AG10803 (cell line): Measurements from ENCODE around the gene CD4.

Source experiments
- DNase-seq: peaks from one replicate; pipeline ENCODE4 v3.0.0; 2010; ENCODE audit warnings: low read depth
- H3K4me3 ChIP-seq: 2 replicates; pipeline ENCODE4 v1.5.1; 2011; ENCODE audit warnings: mild to moderate bottlenecking, low read length, control low read depth
- CTCF ChIP-seq: conservative IDR thresholded peaks from 2 replicates; pipeline ENCODE4 v1.5.1; 2011; ENCODE audit warnings: mild to moderate bottlenecking, low read length, control low read depth, inconsistent platforms

CD4 gene

GRCh38 chr12:6787309-6787708 is 2.0 kb upstream of the CD4 start:
- no peak for TF ChIP-seq CTCF
- no peak for DNase-seq

GRCh38 chr12:6790496-6791150 is 1.3 kb downstream of the CD4 start:
- H3K4me3 ChIP-seq: no peak overlapping the region
- TF ChIP-seq CTCF: no peak
- no peak for DNase-seq

More at GRCh38 chr12:6787309-6787708, 2.0 kb upstream of the CD4 start:
- no peak overlapping the region for H3K4me3 ChIP-seq

GRCh38 chr12:6791931-6792520 is 2.7 kb downstream of the CD4 start:
- H3K4me3 ChIP-seq: no peak overlapping the region
- DNase-seq: no peak
- TF ChIP-seq CTCF: no peak

GRCh38 chr12:6792522-6793201 is 3.3 kb downstream of the CD4 start:
- no peak for TF ChIP-seq CTCF
- no peak for DNase-seq
- no peak overlapping the region for H3K4me3 ChIP-seq

- H3K4me3 ChIP-seq: no peak overlapping the region
- DNase-seq: no peak
- no peak for TF ChIP-seq CTCF
Observed at GRCh38 chr12:6795088-6795487, 5.8 kb downstream of the CD4 start.

GRCh38 chr12:6796576-6796975 is 7.2 kb downstream of the CD4 start:
- DNase-seq: no peak
- no peak for TF ChIP-seq CTCF
- no peak overlapping the region for H3K4me3 ChIP-seq

GRCh38 chr12:6799147-6799546 is 9.8 kb downstream of the CD4 start:
- no peak overlapping the region for H3K4me3 ChIP-seq
- TF ChIP-seq CTCF: no peak
- no peak for DNase-seq
